SHP77 (cell line): ENCODE data around the gene ZNF410.

Source experiments
- DNase-seq, 2 experiments: peaks; one replicate each; lab custom pipeline; 2025; lab: John Stamatoyannopoulos, UW

Gene ZNF410

DNA sequence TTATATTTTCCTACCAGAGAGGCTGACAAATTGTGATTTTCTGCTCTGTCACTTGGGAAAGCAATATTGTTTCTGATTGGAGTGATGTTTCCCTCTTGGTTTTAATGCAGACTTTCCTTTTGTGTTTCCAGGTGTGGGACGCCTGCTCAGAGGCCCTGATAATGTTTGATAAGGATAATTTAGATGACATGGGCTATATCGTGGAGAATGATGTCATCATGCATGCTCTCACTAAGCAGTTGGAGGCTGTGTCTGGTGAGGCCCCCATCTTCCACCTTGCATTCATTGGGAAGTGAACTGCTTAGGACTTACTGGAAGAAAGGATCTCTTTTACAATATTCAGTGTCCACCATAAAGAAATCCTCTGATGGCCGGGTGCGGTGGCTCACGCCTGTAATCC, 69.0 kb downstream of the ZNF410 start:
- no peak for DNase-seq

DNA sequence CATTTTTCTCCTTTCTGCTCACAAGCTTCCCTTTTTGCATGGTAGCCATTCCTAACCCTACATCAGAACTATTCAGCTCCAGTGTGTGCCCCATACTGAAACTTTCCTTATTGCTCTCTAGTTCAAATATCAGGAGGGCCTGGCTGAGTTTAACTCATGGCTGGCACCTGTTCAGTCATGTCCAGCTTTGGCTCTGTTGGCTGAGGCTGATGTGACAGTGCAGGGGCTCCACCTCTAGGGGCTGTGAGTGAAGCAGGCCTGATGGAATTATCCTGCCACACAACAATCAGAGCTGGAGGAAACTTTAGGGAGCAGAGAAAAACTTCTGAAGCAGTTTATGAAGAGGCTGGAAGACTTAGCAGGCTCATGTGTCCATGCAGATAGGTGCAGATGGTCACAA, 71.9 kb downstream of the ZNF410 start:
- DNase-seq, result no peak

DNA sequence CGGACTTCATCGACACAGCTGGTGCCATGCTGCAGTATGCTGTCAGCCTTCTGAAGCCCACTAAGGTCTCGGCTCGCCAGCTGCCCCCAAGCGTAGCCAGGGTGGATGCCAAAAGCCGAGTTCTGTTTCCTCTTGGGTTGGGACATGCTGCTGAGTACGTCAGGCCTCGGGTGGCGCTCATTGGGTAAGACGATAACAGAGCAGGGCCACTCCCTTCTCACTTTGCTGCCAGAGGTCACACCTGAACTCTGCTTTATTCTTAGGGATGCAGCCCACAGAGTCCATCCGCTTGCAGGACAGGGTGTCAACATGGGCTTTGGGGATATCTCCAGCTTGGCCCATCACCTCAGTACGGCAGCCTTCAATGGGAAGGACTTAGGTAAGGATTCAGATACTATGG, 74.5 kb downstream of the ZNF410 start:
- DNase-seq, result no peak

DNA sequence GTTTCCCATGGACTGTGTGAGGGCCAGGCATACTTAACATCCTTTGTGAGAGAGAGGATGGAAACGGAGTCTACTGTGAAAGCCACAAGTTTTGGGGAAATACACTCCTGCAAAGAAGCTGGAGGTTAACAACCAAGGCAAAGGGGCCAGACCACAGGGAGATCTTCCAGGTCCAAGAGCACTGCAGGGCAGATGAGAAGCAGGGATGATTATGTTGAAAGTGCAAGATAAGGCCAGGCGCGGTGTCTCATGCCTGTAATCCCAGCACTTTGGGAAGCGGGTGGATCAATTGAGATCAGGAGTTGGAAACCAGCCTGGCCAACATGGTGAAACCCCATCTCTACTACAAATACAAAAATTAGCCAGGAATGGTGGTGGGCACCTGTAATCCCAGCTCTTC, 78.6 kb downstream of the ZNF410 start:
- DNase-seq, result no peak

DNA sequence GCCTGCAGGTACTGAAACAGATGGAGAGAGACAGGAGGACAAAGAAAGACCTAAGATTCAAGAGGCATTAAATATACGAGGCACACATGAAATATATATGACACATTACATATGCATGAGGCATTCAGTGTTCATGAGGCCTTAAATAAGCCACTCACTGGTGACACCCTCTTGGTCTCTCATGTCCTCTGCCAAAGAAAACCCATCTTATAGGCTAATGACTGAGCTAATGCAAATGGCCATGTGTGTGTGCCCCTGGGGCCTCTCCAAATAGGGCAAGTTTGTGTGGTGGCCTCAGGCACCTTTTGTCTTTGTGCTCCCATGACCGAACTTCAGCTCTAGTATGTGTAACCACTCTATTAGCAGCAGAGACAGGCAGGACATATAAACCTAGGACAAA, 82.2 kb downstream of the ZNF410 start:
- DNase-seq, result no peak

DNA sequence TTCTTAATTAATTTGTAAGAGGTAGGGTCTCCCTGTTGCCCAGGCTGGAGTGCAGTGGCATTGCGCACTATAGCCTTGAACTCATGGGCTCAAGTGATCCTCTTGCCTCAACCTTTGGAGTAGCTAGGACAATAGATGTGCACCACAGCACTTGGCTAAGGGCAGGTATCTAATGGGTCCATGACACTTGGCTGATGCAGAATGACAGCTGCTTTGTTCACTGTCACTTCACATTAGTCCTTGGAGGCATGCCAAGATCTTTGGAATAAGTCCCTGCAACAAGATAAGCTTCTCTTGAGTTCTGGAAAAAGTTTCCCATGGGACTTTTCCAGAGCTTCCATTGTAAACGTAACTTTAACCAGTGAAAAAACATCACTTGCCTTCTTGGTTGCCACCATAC, 86.8 kb downstream of the ZNF410 start:
- no peak for DNase-seq

DNA sequence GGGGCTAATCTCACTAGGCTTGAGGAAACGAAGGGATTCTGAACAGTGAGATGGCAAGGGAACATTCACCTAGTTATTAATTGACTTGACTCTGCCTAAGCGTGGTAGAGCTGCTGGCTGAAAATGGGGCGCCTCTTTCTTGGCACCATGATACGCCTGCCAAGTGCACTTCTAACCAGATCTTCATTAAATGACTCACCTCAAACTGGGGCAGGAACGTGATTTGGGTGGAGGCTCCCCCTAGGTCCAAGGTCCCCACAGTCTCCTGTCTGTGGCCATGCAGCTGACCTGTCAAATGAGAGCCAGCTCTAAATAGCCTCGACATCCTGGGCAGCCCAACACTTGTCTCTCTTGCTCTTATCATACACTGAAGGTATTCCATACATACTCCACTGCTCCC, 89.5 kb downstream of the ZNF410 start:
- DNase-seq, result no peak

DNA sequence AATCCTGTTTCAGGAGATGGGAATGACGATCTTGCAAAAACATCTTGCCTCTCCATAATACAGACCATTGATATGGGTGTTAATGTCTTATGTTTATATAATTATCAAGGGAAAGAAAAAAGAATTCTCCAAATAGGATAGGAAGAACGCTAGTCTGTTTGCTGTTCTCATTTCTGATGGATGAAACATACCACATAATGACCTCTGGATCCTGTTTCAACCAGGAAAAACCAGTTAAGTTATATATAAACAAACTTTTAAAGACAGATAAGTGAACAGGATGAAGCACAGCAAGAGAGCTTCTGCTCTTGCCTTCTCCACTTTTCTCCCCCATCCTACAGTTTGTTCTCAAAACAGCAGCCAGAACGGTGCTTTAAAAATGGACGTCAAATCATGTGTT, 91.2 kb downstream of the ZNF410 start:
- no peak for DNase-seq
